ENCODE measurements around the gene AADAT.

AADAT gene

GRCh38 chr4:170030121-170030520 lies 59.6 kb downstream of the AADAT start:
- Histone ChIP-seq H3K4me2 (ENCODE audit: low read length) (no peak overlapping the region), H3K79me2 (ENCODE audit: control insufficient read depth, low read length) (no peaks in the 10 kb centered on the region), H3K27ac (ENCODE audit: low read depth, low read length) (no peak overlapping the region), H3K9me2 (replicated peaks; ENCODE audit: control insufficient read depth, low read length) (no peaks in the 10 kb centered on the region), H3K9me3 (ENCODE audit: control insufficient read depth, insufficient read depth, low read length) (no peaks in the 10 kb centered on the region), H3F3A (ENCODE audit: control insufficient read depth, insufficient read depth) (no peaks in the 10 kb centered on the region), H3K27me3 (ENCODE audit: control insufficient read depth, low read length) (peaks cover 11% of the 10 kb centered on the region), H3K4me3 (ENCODE audit: low read length) (no peak overlapping the region), H4K20me1 (ENCODE audit: control insufficient read depth, insufficient read depth, low read depth, low read length) (no peaks in the 10 kb centered on the region), H3K36me3 (ENCODE audit: control insufficient read depth, low read length) (no peaks in the 10 kb centered on the region), H3K4me1 (ENCODE audit: control insufficient read depth, low read length) (no peaks in the 10 kb centered on the region)
- TF ChIP-seq EZH2phosphoT487 (IDR thresholded peaks at IDR 0.05; ENCODE audit: borderline replicate concordance, low read length), result no peak
- TF ChIP-seq CTCF (IDR thresholded peaks at IDR 0.05; ENCODE audit: low read depth, low read length, poor library complexity, severe bottlenecking), result no peak

GRCh38 chr4:170027181-170027829 lies 62.5 kb downstream of the AADAT start:
- Histone ChIP-seq H3K27me3 (ENCODE audit: control insufficient read depth, low read length) (peaks cover 11% of the 10 kb centered on the region), H3K79me2 (ENCODE audit: control insufficient read depth, low read length) (no peaks in the 10 kb centered on the region), H3K4me1 (ENCODE audit: control insufficient read depth, low read length) (no peaks in the 10 kb centered on the region), H4K20me1 (ENCODE audit: control insufficient read depth, insufficient read depth, low read depth, low read length) (no peaks in the 10 kb centered on the region), H3K27ac (ENCODE audit: low read depth, low read length) (no peak overlapping the region), H3K36me3 (ENCODE audit: control insufficient read depth, low read length) (no peaks in the 10 kb centered on the region), H3K4me3 (ENCODE audit: low read length) (peak overlapping the region; percentile 45), H3F3A (ENCODE audit: control insufficient read depth, insufficient read depth) (no peaks in the 10 kb centered on the region), H3K9me3 (ENCODE audit: control insufficient read depth, insufficient read depth, low read length) (no peaks in the 10 kb centered on the region), H3K4me2 (ENCODE audit: low read length) (peak overlapping the region; percentile 55), H3K9me2 (replicated peaks; ENCODE audit: control insufficient read depth, low read length) (no peaks in the 10 kb centered on the region)
- TF ChIP-seq CTCF (IDR thresholded peaks at IDR 0.05; ENCODE audit: low read depth, low read length, poor library complexity, severe bottlenecking) (no peak), EZH2phosphoT487 (IDR thresholded peaks at IDR 0.05; ENCODE audit: borderline replicate concordance, low read length) (no peak)

GRCh38 chr4:170026253-170027021 lies 63.3 kb downstream of the AADAT start, which contains the start of gene MFAP3L:
Gene MFAP3L, minus strand, starts transcription at chr4:170026395. Its CDS starts 20,518 bp downstream, at chr4:170005877.
- Histone ChIP-seq H3K4me1 (ENCODE audit: control insufficient read depth, low read length) (no peaks in the 10 kb centered on the region), H3K9me2 (replicated peaks; ENCODE audit: control insufficient read depth, low read length) (no peaks in the 10 kb centered on the region), H3K4me3 (ENCODE audit: low read length) (peak within 1 kb of the TSS; percentile 61), H3K36me3 (ENCODE audit: control insufficient read depth, low read length) (no peaks in the 10 kb centered on the region), H3K79me2 (ENCODE audit: control insufficient read depth, low read length) (no peaks in the 10 kb centered on the region), H3F3A (ENCODE audit: control insufficient read depth, insufficient read depth) (no peaks in the 10 kb centered on the region), H3K27ac (ENCODE audit: low read depth, low read length) (no peak within 1 kb of the TSS), H3K4me2 (ENCODE audit: low read length) (peak within 1 kb of the TSS; percentile 55), H3K27me3 (ENCODE audit: control insufficient read depth, low read length) (peaks cover 11% of the 10 kb centered on the region), H4K20me1 (ENCODE audit: control insufficient read depth, insufficient read depth, low read depth, low read length) (no peaks in the 10 kb centered on the region), H3K9me3 (ENCODE audit: control insufficient read depth, insufficient read depth, low read length) (no peaks in the 10 kb centered on the region)
- TF ChIP-seq EZH2phosphoT487 (IDR thresholded peaks at IDR 0.05; ENCODE audit: borderline replicate concordance, low read length), result no peak
- TF ChIP-seq CTCF (IDR thresholded peaks at IDR 0.05; ENCODE audit: low read depth, low read length, poor library complexity, severe bottlenecking), result no peak

Measured in DOHH2 (cell line).